Measurements from ENCODE around the gene SCGB3A1.

The SCGB3A1 gene

GRCh38 chr5:180625791-180626660, 34.7 kb upstream of the SCGB3A1 start:
- Histone ChIP-seq H2BK5ac (ENCODE audit: low read depth, low read length, poor library complexity) (no peak overlapping the region), H2AFZ (ENCODE audit: insufficient read depth, low read length, poor library complexity) (no peak overlapping the region), H2AK5ac (ENCODE audit: low read length) (no peak overlapping the region), H3K9me3 (ENCODE audit: insufficient read depth, low read depth, low read length) (peaks cover 3% of the 10 kb centered on the region), H3K14ac (ENCODE audit: low read length) (no peak overlapping the region), H3K4me2 (ENCODE audit: low read length) (no peak overlapping the region), H3K27ac (ENCODE audit: low read depth, low read length) (no peak overlapping the region), H3K23ac (ENCODE audit: low read length) (no peak overlapping the region), H4K12ac (ENCODE audit: low read depth, low read length) (no peak overlapping the region), H3K4ac (ENCODE audit: low read depth, low read length) (no peak overlapping the region), H3K79me2 (ENCODE audit: control insufficient read depth, insufficient read depth, low read length, poor library complexity) (no peaks in the 10 kb centered on the region), H2BK12ac (ENCODE audit: low read length) (no peak overlapping the region), H4K8ac (ENCODE audit: low read depth, low read length) (no peak overlapping the region), H3K36me3 (ENCODE audit: control insufficient read depth in 1 of 2, insufficient read depth in 2 of 2, low read length in 2 of 2) (no peaks in the 10 kb centered on the region), H4K91ac (ENCODE audit: low read depth, low read length) (no peak overlapping the region), H3K4me3 (ENCODE audit: low read depth, low read length) (peak overlapping the region; percentile 14), H3K79me1 (ENCODE audit: low read length) (no peaks in the 10 kb centered on the region), H2BK120ac (ENCODE audit: insufficient read depth, low read length, poor library complexity) (no peak overlapping the region), H3K27me3 (ENCODE audit: insufficient read depth, low read length) (no peaks in the 10 kb centered on the region), H3K18ac (ENCODE audit: low read length) (no peak overlapping the region), H3K9ac (ENCODE audit: low read length) (no peak overlapping the region), H3K4me1 (ENCODE audit: control insufficient read depth in 1 of 2, insufficient read depth in 2 of 2, low read length in 2 of 2) (no peaks in the 10 kb centered on the region)
- WGBS (ENCODE audit: extremely low coverage, insufficient coverage, insufficient read length), result no CpG with 5 or more reads among the region's 25 CpGs
- DNase-seq, result no peak

GRCh38 chr5:180625125-180625790, 34.0 kb upstream of the SCGB3A1 start:
- no CpG with 5 or more reads among the region's 10 CpGs for WGBS (ENCODE audit: extremely low coverage, insufficient coverage, insufficient read length)
- H3K27me3 ChIP-seq (ENCODE audit: insufficient read depth, low read length), result no peaks in the 10 kb centered on the region
- no peaks in the 10 kb centered on the region for H3K36me3 ChIP-seq (ENCODE audit: control insufficient read depth in 1 of 2, insufficient read depth in 2 of 2, low read length in 2 of 2)
- H2BK12ac ChIP-seq (ENCODE audit: low read length), result no peak overlapping the region
- peaks cover 7% of the 10 kb centered on the region for H3K9me3 ChIP-seq (ENCODE audit: insufficient read depth, low read depth, low read length)
- no peak overlapping the region for H3K18ac ChIP-seq (ENCODE audit: low read length)
- no peak overlapping the region for H3K4me2 ChIP-seq (ENCODE audit: low read length)
- no peak overlapping the region for H3K9ac ChIP-seq (ENCODE audit: low read length)
- no peak overlapping the region for H2AK5ac ChIP-seq (ENCODE audit: low read length)
- H4K12ac ChIP-seq (ENCODE audit: low read depth, low read length), result no peak overlapping the region
- no peak overlapping the region for H2AFZ ChIP-seq (ENCODE audit: insufficient read depth, low read length, poor library complexity)
- no peak overlapping the region for H4K8ac ChIP-seq (ENCODE audit: low read depth, low read length)
- no peak overlapping the region for H3K4me3 ChIP-seq (ENCODE audit: low read depth, low read length)
- no peaks in the 10 kb centered on the region for H3K79me2 ChIP-seq (ENCODE audit: control insufficient read depth, insufficient read depth, low read length, poor library complexity)
- no peak overlapping the region for H2BK120ac ChIP-seq (ENCODE audit: insufficient read depth, low read length, poor library complexity)
- H3K14ac ChIP-seq (ENCODE audit: low read length), result no peak overlapping the region
- H3K27ac ChIP-seq (ENCODE audit: low read depth, low read length), result no peak overlapping the region
- no peaks in the 10 kb centered on the region for H3K4me1 ChIP-seq (ENCODE audit: control insufficient read depth in 1 of 2, insufficient read depth in 2 of 2, low read length in 2 of 2)
- no peak overlapping the region for H3K23ac ChIP-seq (ENCODE audit: low read length)
- no peak overlapping the region for H4K91ac ChIP-seq (ENCODE audit: low read depth, low read length)
- no peak overlapping the region for H2BK5ac ChIP-seq (ENCODE audit: low read depth, low read length, poor library complexity)
- no peak for DNase-seq
- H3K79me1 ChIP-seq (ENCODE audit: low read length), result no peaks in the 10 kb centered on the region
- H3K4ac ChIP-seq (ENCODE audit: low read depth, low read length), result no peak overlapping the region

GRCh38 chr5:180624587-180624986, 33.3 kb upstream of the SCGB3A1 start:
- no peaks in the 10 kb centered on the region for H3K79me2 ChIP-seq (ENCODE audit: control insufficient read depth, insufficient read depth, low read length, poor library complexity)
- no peak overlapping the region for H4K91ac ChIP-seq (ENCODE audit: low read depth, low read length)
- no peak overlapping the region for H3K4ac ChIP-seq (ENCODE audit: low read depth, low read length)
- H2AFZ ChIP-seq (ENCODE audit: insufficient read depth, low read length, poor library complexity), result no peak overlapping the region
- no peak overlapping the region for H2BK5ac ChIP-seq (ENCODE audit: low read depth, low read length, poor library complexity)
- H2BK120ac ChIP-seq (ENCODE audit: insufficient read depth, low read length, poor library complexity), result no peak overlapping the region
- H4K12ac ChIP-seq (ENCODE audit: low read depth, low read length), result no peak overlapping the region
- H3K27ac ChIP-seq (ENCODE audit: low read depth, low read length), result no peak overlapping the region
- H3K14ac ChIP-seq (ENCODE audit: low read length), result no peak overlapping the region
- H3K27me3 ChIP-seq (ENCODE audit: insufficient read depth, low read length), result no peaks in the 10 kb centered on the region
- H3K23ac ChIP-seq (ENCODE audit: low read length), result no peak overlapping the region
- H3K4me3 ChIP-seq (ENCODE audit: low read depth, low read length), result no peak overlapping the region
- no peak overlapping the region for H4K8ac ChIP-seq (ENCODE audit: low read depth, low read length)
- no peak overlapping the region for H2AK5ac ChIP-seq (ENCODE audit: low read length)
- no peak overlapping the region for H3K9ac ChIP-seq (ENCODE audit: low read length)
- no peaks in the 10 kb centered on the region for H3K4me1 ChIP-seq (ENCODE audit: control insufficient read depth in 1 of 2, insufficient read depth in 2 of 2, low read length in 2 of 2)
- no peaks in the 10 kb centered on the region for H3K79me1 ChIP-seq (ENCODE audit: low read length)
- H3K9me3 ChIP-seq (ENCODE audit: insufficient read depth, low read depth, low read length), result peaks cover 8% of the 10 kb centered on the region
- no CpG with 5 or more reads among the region's 5 CpGs for WGBS (ENCODE audit: extremely low coverage, insufficient coverage, insufficient read length)
- DNase-seq, result no peak
- no peak overlapping the region for H2BK12ac ChIP-seq (ENCODE audit: low read length)
- H3K36me3 ChIP-seq (ENCODE audit: control insufficient read depth in 1 of 2, insufficient read depth in 2 of 2, low read length in 2 of 2), result no peaks in the 10 kb centered on the region
- H3K4me2 ChIP-seq (ENCODE audit: low read length), result no peak overlapping the region
- no peak overlapping the region for H3K18ac ChIP-seq (ENCODE audit: low read length)

DNA sequence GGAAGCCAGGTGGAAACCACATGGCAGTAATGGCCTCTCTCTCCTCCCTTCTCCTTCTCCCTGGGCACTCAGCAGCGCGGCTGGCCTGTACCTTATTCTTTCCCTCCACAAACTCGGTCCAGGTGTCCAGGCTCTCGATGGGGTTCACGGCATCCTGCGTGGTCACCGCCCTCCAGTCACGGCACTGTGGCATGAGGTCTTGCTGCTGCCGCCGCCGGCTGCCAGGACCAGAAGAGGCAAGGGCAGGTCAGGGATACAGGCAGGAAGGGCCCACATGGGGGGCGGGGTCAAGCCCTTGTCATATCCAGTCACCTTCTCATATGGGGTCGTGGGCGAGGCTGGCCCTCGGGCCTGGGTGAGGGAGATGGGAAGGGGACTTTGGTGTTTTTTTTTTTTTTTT, 32.5 kb upstream of the SCGB3A1 start:
- Histone ChIP-seq H2BK12ac (ENCODE audit: low read length) (no peak overlapping the region), H3K4me2 (ENCODE audit: low read length) (no peak overlapping the region), H4K12ac (ENCODE audit: low read depth, low read length) (peak overlapping the region; percentile 58), H3K23ac (ENCODE audit: low read length) (no peak overlapping the region), H2AK5ac (ENCODE audit: low read length) (no peak overlapping the region), H3K4ac (ENCODE audit: low read depth, low read length) (no peak overlapping the region), H3K79me1 (ENCODE audit: low read length) (no peaks in the 10 kb centered on the region), H3K9me3 (ENCODE audit: insufficient read depth, low read depth, low read length) (peaks cover 9% of the 10 kb centered on the region), H3K36me3 (ENCODE audit: control insufficient read depth in 1 of 2, insufficient read depth in 2 of 2, low read length in 2 of 2) (no peaks in the 10 kb centered on the region), H2BK5ac (ENCODE audit: low read depth, low read length, poor library complexity) (no peak overlapping the region), H3K27me3 (ENCODE audit: insufficient read depth, low read length) (no peaks in the 10 kb centered on the region), H4K8ac (ENCODE audit: low read depth, low read length) (no peak overlapping the region), H3K4me1 (ENCODE audit: control insufficient read depth in 1 of 2, insufficient read depth in 2 of 2, low read length in 2 of 2) (peaks cover 0 to under 1% of the 10 kb centered on the region in 2 experiments), H4K91ac (ENCODE audit: low read depth, low read length) (no peak overlapping the region), H3K79me2 (ENCODE audit: control insufficient read depth, insufficient read depth, low read length, poor library complexity) (no peaks in the 10 kb centered on the region), H2AFZ (ENCODE audit: insufficient read depth, low read length, poor library complexity) (no peak overlapping the region), H3K14ac (ENCODE audit: low read length) (no peak overlapping the region), H2BK120ac (ENCODE audit: insufficient read depth, low read length, poor library complexity) (no peak overlapping the region), H3K9ac (ENCODE audit: low read length) (no peak overlapping the region), H3K4me3 (ENCODE audit: low read depth, low read length) (no peak overlapping the region), H3K27ac (ENCODE audit: low read depth, low read length) (no peak overlapping the region), H3K18ac (ENCODE audit: low read length) (no peak overlapping the region)
- no peak for DNase-seq
- WGBS (ENCODE audit: extremely low coverage, insufficient coverage, insufficient read length), result no CpG with 5 or more reads among the region's 15 CpGs
